K562 (cell line): Measurements from ENCODE around the gene SLC15A5. TPM values are rescaled to one million over a fixed set of nuclear protein-coding genes. Genes with fewer than 3 reads are reported as not detected.

Experiments used
- ATAC-seq: fragments of 200-7000 bp; cut with Tn5 transposase; 3 replicates; pipeline ENCODE4 v1.9.1; 2020; ENCODE audit warnings: moderate library complexity
- BruUV-seq: library from RNA; stranded (reverse); fragments of 400-500 nt; replicated peaks from 2 replicates; lab custom pipeline; 2021; lab: Mats Ljungman, UMichigan
- CTCF ChIA-PET: fragments of 300-600 bp; formaldehyde crosslinking; extraction: SDS; loops from one replicate; lab custom pipeline; 2021; ENCODE audit warnings: low intra/inter-chr PET ratio; lab: Yijun Ruan, JAX
- POLR2A ChIA-PET: fragments of 300-600, 350-650 bp; sonication (Branson Sonifier 250); formaldehyde crosslinking; extraction: SDS; loops from one replicate; lab custom pipeline; 2021; ENCODE audit warnings: antibody characterized with exemption, inconsistent platforms; lab: Yijun Ruan, JAX
- DNase-seq, 4 experiments: peaks; one replicate each; pipeline versions ENCODE4 v3.0.0 to v3.0.0-alpha.2; 2011 to 2018; ENCODE audit warnings: low spot score in 3 of 4, mixed read lengths in 3 of 4; ENCODE audit errors: extremely low read depth in 1 of 4
- FAIRE-seq: peaks from 2 replicates; lab custom pipeline; 2011; peaks lifted over from hg19 to GRCh38; lab: Jason Lieb, UNC
- H2AFZ ChIP-seq: 2 replicates; pipeline ENCODE4 v1.6.0; 2011; ENCODE audit warnings: low read depth, low read length, control low read depth, inconsistent platforms
- H3K27ac ChIP-seq: fragments of 200-600 bp; 3 replicates; pipeline ENCODE4 v1.8.0; 2011; ENCODE audit warnings: low read depth, mild to moderate bottlenecking, control low read depth, inconsistent platforms, low read length, moderate library complexity, mixed read lengths; ENCODE audit errors: extremely low read depth
- H3K27me3 ChIP-seq, 2 experiments: fragments of 300-600 bp in 1 of 2; 2 replicates in 1 of 2; 3 replicates in 1 of 2; pipeline versions ENCODE4 v1.6.0 to v1.8.0; 2011; ENCODE audit warnings: inconsistent platforms in 2 of 2, low read length in 2 of 2, mild to moderate bottlenecking in 1 of 2, mixed read lengths in 1 of 2, moderate library complexity in 1 of 2; ENCODE audit not compliant: control insufficient read depth in 2 of 2, insufficient read depth in 2 of 2
- H3K36me3 ChIP-seq: fragments of 300-600 bp; 3 replicates; pipeline ENCODE4 v1.8.0; 2011; ENCODE audit warnings: mild to moderate bottlenecking, low read length, inconsistent platforms; ENCODE audit not compliant: control insufficient read depth, insufficient read depth
- H3K4me1 ChIP-seq, 2 experiments: fragments of 200-600 bp in 1 of 2; replicated peaks in 1 of 2; 2 replicates in 1 of 2; 3 replicates in 1 of 2; pipeline versions ENCODE4 v1.5.1 to v1.8.0; 2011; ENCODE audit warnings: inconsistent platforms in 2 of 2, low read length in 2 of 2, mild to moderate bottlenecking in 1 of 2, mixed read lengths in 1 of 2, moderate library complexity in 1 of 2; ENCODE audit not compliant: control insufficient read depth in 2 of 2, insufficient read depth in 2 of 2
- H3K4me2 ChIP-seq: 2 replicates; pipeline ENCODE4 v1.6.1; 2011; ENCODE audit warnings: low read length, control low read depth, inconsistent platforms, mixed read lengths; ENCODE audit not compliant: insufficient read depth
- H3K4me3 ChIP-seq: fragments of 200-600 bp; sonication (generic), shearing (Covaris generic); 2 replicates; pipeline ENCODE4 v1.5.1; 2016; ENCODE audit warnings: control low read depth, inconsistent platforms
- H3K79me2 ChIP-seq: fragments of 200-600 bp; 3 replicates; pipeline ENCODE4 v1.8.0; 2011; ENCODE audit warnings: low read length, inconsistent platforms; ENCODE audit not compliant: control insufficient read depth, insufficient read depth
- H3K9ac ChIP-seq, 2 experiments: 2 replicates each; pipeline versions ENCODE4 v1.6.0 to v1.6.1; 2011; ENCODE audit warnings: low read depth in 2 of 2, low read length in 2 of 2, control low read depth in 1 of 2, inconsistent platforms in 1 of 2, mild to moderate bottlenecking in 1 of 2, mixed read lengths in 1 of 2; ENCODE audit not compliant: insufficient read depth in 1 of 2
- H3K9me1 ChIP-seq: one replicate; pipeline ENCODE4 v1.6.0; 2011; ENCODE audit warnings: inconsistent platforms, mild to moderate bottlenecking, low read length, moderate library complexity; ENCODE audit not compliant: control insufficient read depth, insufficient read depth
- H3K9me3 ChIP-seq: replicated peaks from 2 replicates; pipeline ENCODE4 v1.5.1; 2011; ENCODE audit warnings: low read depth, low read length, inconsistent platforms; ENCODE audit not compliant: control insufficient read depth, insufficient read depth
- H4K20me1 ChIP-seq: replicated peaks from 2 replicates; pipeline ENCODE4 v1.6.1; 2011; ENCODE audit warnings: low read length, inconsistent platforms, mixed read lengths; ENCODE audit not compliant: control insufficient read depth, insufficient read depth
- CREM ChIP-seq: IDR thresholded peaks from 2 replicates; pipeline ENCODE4 v1.6.1; 2014; ENCODE audit warnings: antibody characterized with exemption, low read depth
- EZH2 ChIP-seq: IDR thresholded peaks from 2 replicates; pipeline ENCODE4 v1.6.1; 2012; ENCODE audit warnings: low read depth, mild to moderate bottlenecking, inconsistent platforms, low read length, borderline replicate concordance
- GABPB2 ChIP-seq: fragments of 250-450 bp; sonication (Bioruptor Pico); conservative IDR thresholded peaks from 2 replicates; pipeline ENCODE4 v1.5.1; 2021; ENCODE audit warnings: mild to moderate bottlenecking
- GTF2F1 ChIP-seq: IDR thresholded peaks from 2 replicates; pipeline ENCODE4 v1.6.1; 2011; ENCODE audit warnings: low read depth, low read length, improper control_type of control experiment
- NCOA6 ChIP-seq: fragments of 450-650 bp; IDR thresholded peaks from 2 replicates; pipeline ENCODE4 v1.6.1; 2017; ENCODE audit warnings: mild to moderate bottlenecking
- NFIC ChIP-seq: fragments of 450-650 bp; IDR thresholded peaks from 2 replicates; pipeline ENCODE4 v1.6.1; 2017; ENCODE audit warnings: mild to moderate bottlenecking, inconsistent platforms
- NR2F6 ChIP-seq: fragments of 450-650 bp; formaldehyde crosslinking; IDR thresholded peaks from 2 replicates; pipeline ENCODE4 v1.4.0; 2020; ENCODE audit warnings: mild to moderate bottlenecking
- NUFIP1 ChIP-seq: fragments of 450-650 bp; IDR thresholded peaks from 2 replicates; pipeline ENCODE4 v1.6.1; 2018; ENCODE audit not compliant: partially characterized antibody
- PHF20 ChIP-seq: fragments of 450-650 bp; IDR thresholded peaks from 2 replicates; pipeline ENCODE4 v1.6.1; 2018; ENCODE audit not compliant: partially characterized antibody
- RB1 ChIP-seq: fragments of 450-650 bp; IDR thresholded peaks from 2 replicates; pipeline ENCODE4 v1.6.1; 2017; ENCODE audit warnings: low read depth, mild to moderate bottlenecking
- RUNX1 ChIP-seq: sonication (generic); IDR thresholded peaks from 2 replicates; pipeline ENCODE4 v1.6.1; 2016; ENCODE audit warnings: antibody characterized with exemption, low read depth
- SP2 ChIP-seq: IDR thresholded peaks from 2 replicates; pipeline ENCODE4 v1.6.1; 2011; ENCODE audit warnings: mild to moderate bottlenecking, low read depth, low read length, moderate library complexity; ENCODE audit not compliant: poor library complexity, severe bottlenecking; ENCODE audit errors: extremely low read depth
- ZC3H4 ChIP-seq: sonication (generic); formaldehyde crosslinking; IDR thresholded peaks from 2 replicates; pipeline ENCODE4 v1.9.0; 2021; ENCODE audit warnings: missing genetic modification reagents, borderline replicate concordance
- ZNF408 ChIP-seq: fragments of 250-450 bp; sonication (Bioruptor Pico); IDR thresholded peaks from 2 replicates; pipeline ENCODE4 v1.4.0; 2020; ENCODE audit warnings: low read depth, mild to moderate bottlenecking, moderate library complexity
- WGBS: fragments of 100-300 bp; shearing (Covaris generic); methylation state at CpG from one replicate; pipeline ENCODE4 v1.1.6; 2016; ENCODE audit warnings: low coverage, mixed read lengths; ENCODE audit not compliant: insufficient coverage; ENCODE audit errors: missing lambda C conversion rate; 5-methylcytosine and 5-hydroxymethylcytosine counted together
- in situ Hi-C: fragments of 300-500 bp; cut with MboI; formaldehyde crosslinking; loops from 4 replicates; pipeline ENCODE4 v1.15.0; 2018; ENCODE audit warnings: inconsistent platforms, mixed read lengths
- intact Hi-C: fragments of 100-400 bp; cut with micrococcal nuclease; formaldehyde crosslinking; loops from 2 replicates; pipeline ENCODE4 v1.14.2; 2022
- polyA plus RNA-seq, 8 experiments: library from polyadenylated mRNA; depleted of rRNA in 4 of 8; stranded (reverse) in 5 of 8; unstranded in 3 of 8; fragments of >200 nt; fragmentation: Nextera tagmentation in 2 of 8; fragmentation: Illumina TruSeq in 1 of 8; extraction: Ambion mirVana in 2 of 8; extraction: Trizol in 1 of 8; gene quantifications; 2 replicates each; pipeline versions ENCODE4 v1.2.1 to v1.2.3, GENCODE V29; 2011 to 2014; ENCODE audit warnings: inconsistent platforms in 1 of 8, missing spikeins in 1 of 8
- total RNA-seq, 7 experiments: library from RNA; depleted of rRNA in 6 of 7; stranded (reverse); fragments of >200 nt in 6 of 7; fragmentation: Illumina TruSeq in 2 of 7; extraction: Trizol in 2 of 7; gene quantifications; 2 replicates each; pipeline versions ENCODE4 v1.2.1 to v1.2.3, GENCODE V29; 2011 to 2021; ENCODE audit warnings: low replicate concordance in 1 of 7
- TF ChIP-seq, protein P1 (sequence below): fragments of 450-650 bp; IDR thresholded peaks from 2 replicates; pipeline ENCODE4 v1.6.1; 2016; ENCODE audit warnings: missing biosample characterization, missing genetic modification characterization
- TF ChIP-seq, protein P2 (sequence below): sonication (generic); formaldehyde crosslinking; IDR thresholded peaks from 2 replicates; pipeline ENCODE4 v1.8.0; 2022; ENCODE audit warnings: mild to moderate bottlenecking, missing genetic modification reagents, borderline replicate concordance
- TF ChIP-seq, protein P3 (sequence below), 2 experiments: fragments of 450-650 bp; IDR thresholded peaks; 2 replicates each; pipeline ENCODE4 v1.6.1; 2016

Gene SLC15A5
- total and polyA plus RNA-seq, 9 of the 15 experiments (the other 6 are each of a cell fraction or from before 2014, with no cell fraction given), result not detected

DNA sequence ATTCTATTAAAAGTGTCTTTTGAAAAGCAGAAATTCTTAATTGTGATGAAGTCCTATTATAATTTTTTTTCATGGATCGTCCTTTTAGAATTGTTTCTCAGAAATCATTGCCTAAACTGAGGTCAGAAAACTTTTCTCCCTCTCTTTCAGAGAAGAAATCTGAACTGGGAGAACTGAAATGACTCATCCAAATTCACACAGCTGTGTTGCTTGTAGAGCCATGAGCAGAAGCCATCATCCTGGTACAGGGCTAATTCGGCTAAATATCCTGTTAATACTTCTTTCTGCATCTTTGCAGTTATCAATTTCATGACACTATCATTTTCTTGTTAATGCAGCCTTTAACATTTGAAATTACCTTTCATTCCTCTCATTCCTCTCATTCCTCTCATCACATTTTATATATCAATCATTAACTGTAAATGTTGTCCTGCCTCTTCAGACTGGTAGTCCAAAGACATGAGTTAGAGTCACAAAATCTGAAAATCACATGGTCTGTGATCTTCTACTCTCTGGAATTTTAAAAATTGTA, 15.5 kb downstream of the SLC15A5 start (continued):
- TF ChIP-seq, protein P1, sequence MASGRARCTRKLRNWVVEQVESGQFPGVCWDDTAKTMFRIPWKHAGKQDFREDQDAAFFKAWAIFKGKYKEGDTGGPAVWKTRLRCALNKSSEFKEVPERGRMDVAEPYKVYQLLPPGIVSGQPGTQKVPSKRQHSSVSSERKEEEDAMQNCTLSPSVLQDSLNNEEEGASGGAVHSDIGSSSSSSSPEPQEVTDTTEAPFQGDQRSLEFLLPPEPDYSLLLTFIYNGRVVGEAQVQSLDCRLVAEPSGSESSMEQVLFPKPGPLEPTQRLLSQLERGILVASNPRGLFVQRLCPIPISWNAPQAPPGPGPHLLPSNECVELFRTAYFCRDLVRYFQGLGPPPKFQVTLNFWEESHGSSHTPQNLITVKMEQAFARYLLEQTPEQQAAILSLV, result no peak
- TF ChIP-seq NCOA6 (no peak), SP2 (no peak)

DNA sequence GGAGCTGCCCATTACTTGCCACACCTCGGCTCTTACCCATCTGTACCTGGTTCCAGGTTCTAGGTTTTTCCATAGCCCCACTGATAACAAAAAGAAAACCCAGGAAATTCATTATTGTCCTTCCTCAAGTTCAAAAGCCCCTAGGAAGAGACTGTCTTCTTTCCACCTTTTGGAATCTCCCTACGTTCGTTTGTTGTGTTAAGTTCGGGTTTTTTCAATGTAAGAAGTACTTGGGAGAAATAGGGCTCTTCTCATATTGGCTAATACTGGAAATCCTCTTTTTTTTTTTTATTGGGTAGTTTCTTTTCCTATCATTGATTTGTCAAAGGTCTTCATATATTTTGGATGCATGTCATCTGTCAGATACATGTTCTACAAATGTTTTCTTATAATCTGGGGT, 17.3 kb downstream of the SLC15A5 start:
- H3K4me2 ChIP-seq, result no peak overlapping the region
- H3K79me2 ChIP-seq, result no peaks in the 10 kb centered on the region
- no peaks in the 10 kb centered on the region for H3K4me1 ChIP-seq
- H3K9me3 ChIP-seq, result no peaks in the 10 kb centered on the region
- DNase-seq (no peak), ATAC-seq (no peak), FAIRE-seq (no peak)
- ChIA-PET POLR2A (no interaction called here), CTCF (no interaction called here)
- intact Hi-C loops, result no loop called here
- WGBS, result 0% methylated on average over 4 of the region's 4 CpGs
- H3K4me3 ChIP-seq, result no peak overlapping the region
- no peak overlapping the region for H2AFZ ChIP-seq
- no TSS peak for BruUV-seq
- no peaks in the 10 kb centered on the region for H3K27me3 ChIP-seq
- no peaks in the 10 kb centered on the region for H3K36me3 ChIP-seq
- H4K20me1 ChIP-seq, result no peaks in the 10 kb centered on the region
- H3K9me1 ChIP-seq, result no peaks in the 10 kb centered on the region
- in situ Hi-C loops, result no loop called here
- no peak overlapping the region for H3K27ac ChIP-seq
- H3K9ac ChIP-seq, result no peak overlapping the region
- no peak for TF ChIP-seq NFIC
- no peak for TF ChIP-seq CREM
- no peak for TF ChIP-seq NR2F6 (CRISPR knock-in tag)
- TF ChIP-seq, protein P2, sequence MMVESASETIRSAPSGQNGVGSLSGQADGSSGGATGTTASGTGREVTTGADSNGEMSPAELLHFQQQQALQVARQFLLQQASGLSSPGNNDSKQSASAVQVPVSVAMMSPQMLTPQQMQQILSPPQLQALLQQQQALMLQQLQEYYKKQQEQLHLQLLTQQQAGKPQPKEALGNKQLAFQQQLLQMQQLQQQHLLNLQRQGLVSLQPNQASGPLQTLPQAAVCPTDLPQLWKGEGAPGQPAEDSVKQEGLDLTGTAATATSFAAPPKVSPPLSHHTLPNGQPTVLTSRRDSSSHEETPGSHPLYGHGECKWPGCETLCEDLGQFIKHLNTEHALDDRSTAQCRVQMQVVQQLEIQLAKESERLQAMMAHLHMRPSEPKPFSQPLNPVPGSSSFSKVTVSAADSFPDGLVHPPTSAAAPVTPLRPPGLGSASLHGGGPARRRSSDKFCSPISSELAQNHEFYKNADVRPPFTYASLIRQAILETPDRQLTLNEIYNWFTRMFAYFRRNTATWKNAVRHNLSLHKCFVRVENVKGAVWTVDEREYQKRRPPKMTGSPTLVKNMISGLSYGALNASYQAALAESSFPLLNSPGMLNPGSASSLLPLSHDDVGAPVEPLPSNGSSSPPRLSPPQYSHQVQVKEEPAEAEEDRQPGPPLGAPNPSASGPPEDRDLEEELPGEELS (CRISPR knock-in tag), result no peak
- TF ChIP-seq RB1, result no peak
- no peak for TF ChIP-seq GABPB2 (CRISPR knock-in tag)
- no peak for TF ChIP-seq PHF20
- no peak for TF ChIP-seq NUFIP1
- TF ChIP-seq GTF2F1, result no peak
- TF ChIP-seq, protein P3, sequence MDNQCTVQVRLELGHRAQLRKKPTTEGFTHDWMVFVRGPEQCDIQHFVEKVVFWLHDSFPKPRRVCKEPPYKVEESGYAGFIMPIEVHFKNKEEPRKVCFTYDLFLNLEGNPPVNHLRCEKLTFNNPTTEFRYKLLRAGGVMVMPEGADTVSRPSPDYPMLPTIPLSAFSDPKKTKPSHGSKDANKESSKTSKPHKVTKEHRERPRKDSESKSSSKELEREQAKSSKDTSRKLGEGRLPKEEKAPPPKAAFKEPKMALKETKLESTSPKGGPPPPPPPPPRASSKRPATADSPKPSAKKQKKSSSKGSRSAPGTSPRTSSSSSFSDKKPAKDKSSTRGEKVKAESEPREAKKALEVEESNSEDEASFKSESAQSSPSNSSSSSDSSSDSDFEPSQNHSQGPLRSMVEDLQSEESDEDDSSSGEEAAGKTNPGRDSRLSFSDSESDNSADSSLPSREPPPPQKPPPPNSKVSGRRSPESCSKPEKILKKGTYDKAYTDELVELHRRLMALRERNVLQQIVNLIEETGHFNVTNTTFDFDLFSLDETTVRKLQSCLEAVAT (IDR thresholded peaks at IDR 0.05), result no peak
- no peak for TF ChIP-seq ZC3H4
- no peak for TF ChIP-seq EZH2
- no peak for TF ChIP-seq RUNX1
- no peak for TF ChIP-seq ZNF408
